Body of pancreas (tissue), 4 donors: ENCODE data around the gene VASH1.

ENCODE experiments used
- CTCF ChIP-seq, 7 experiments: fragments of 450-650 bp in 4 of 7; fragments of 200-600 bp in 3 of 7; sonication (generic) in 3 of 7; IDR thresholded peaks; one replicate each; pipeline ENCODE4 v1.5.1; 2016 to 2019; ENCODE audit warnings: antibody characterized with exemption in 7 of 7
- POLR2A ChIP-seq, 3 donors: fragments of 450-650 bp; IDR thresholded peaks; one replicate each; pipeline ENCODE4 v1.6.1; 2016; ENCODE audit warnings: antibody characterized with exemption in 3 of 3, mild to moderate bottlenecking in 2 of 3

- TF ChIP-seq CTCF (IDR thresholded peaks at IDR 0.05) (no peak), POLR2A (IDR thresholded peaks at IDR 0.05) (no peak)
Observed at GRCh38 chr14:76753541-76754198, 7.6 kb upstream of the VASH1 start.
